HG03457 (cell line): ENCODE results near the gene PPP2R3C.
A peak's percentile ranks its signal among the peaks of the same experiment; 100 is the strongest.
"Not testable (repeated sequence)": the region's sequence is repeated elsewhere in the genome, so short reads cannot be mapped to it uniquely, and the experiment has no call there.

ENCODE experiments used
- ATAC-seq: cut with Tn5 transposase; IDR thresholded peaks from one replicate; pipeline ENCODE4 v1.9.1; 2021; ENCODE audit warnings: moderate number of reproducible peaks; ENCODE audit not compliant: unreplicated experiment

Gene PPP2R3C

GRCh38 chr14:35133542-35134328, 11.9 kb upstream of the PPP2R3C start:
- ATAC-seq, result no peak

GRCh38 chr14:35124127-35124526, 2.3 kb upstream of the PPP2R3C start:
- ATAC-seq, result no peak

GRCh38 chr14:35123388-35123703, 1.6 kb upstream of the PPP2R3C start:
- no peak for ATAC-seq

DNA sequence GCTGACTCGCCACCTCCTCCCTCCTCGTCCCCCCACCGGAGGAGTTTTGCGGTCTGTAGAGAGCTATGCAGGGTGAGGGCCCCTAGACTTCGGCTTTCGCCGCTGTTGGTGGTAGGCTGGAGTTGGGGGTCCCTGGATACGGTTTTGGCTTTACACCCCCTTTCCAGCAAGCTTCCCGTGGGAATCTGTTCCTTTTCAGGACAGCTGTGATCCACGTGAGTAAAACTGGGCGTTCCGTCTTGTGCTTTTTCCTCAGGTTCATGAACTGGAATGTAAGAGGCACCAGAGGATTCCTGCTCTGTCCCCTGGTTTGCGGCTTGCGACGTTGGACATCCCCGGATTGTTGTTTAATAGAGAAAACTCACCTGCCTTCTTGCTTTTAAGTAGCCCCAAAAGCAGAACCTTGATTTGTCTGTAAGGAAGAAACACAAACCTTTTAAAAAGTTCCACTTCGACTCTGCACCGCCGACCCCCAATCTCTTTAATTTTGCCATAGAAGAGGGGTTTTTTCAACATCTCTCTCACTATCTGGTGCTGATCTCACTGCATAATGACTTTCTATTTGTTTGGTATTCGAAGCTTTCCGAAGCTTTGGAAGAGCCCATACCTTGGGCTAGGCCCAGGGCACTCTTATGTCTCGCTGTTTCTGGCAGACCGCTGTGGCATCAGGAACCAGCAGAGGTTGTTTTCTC, 1.1 kb upstream of the PPP2R3C start:
- ATAC-seq, result peak; percentile 0

- ATAC-seq, result no peak
Measured at GRCh38 chr14:35121026-35121886, 534 bp downstream of the PPP2R3C start.

GRCh38 chr14:35117112-35117511, 4.7 kb downstream of the PPP2R3C start:
- ATAC-seq, result no peak

DNA sequence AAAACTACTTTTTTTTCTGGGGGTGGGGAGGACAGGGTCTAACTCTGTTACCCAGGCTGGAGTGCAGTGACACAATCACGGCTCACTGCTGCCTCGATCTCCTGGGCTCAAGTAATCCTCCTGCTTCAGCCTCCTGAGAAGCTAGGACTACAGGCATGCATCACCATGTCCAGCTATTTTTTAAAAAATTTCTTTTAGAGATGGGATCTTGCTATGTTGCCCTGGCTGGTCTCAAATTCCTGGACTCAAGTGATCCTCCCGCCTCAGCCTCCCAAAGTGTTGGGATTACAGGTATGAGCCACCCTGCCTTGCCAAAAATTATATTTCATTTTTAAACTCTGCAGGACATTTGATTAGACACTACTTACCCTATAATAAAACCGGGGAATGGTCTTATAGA, 5.5 kb downstream of the PPP2R3C start:
- ATAC-seq, result no peak

DNA sequence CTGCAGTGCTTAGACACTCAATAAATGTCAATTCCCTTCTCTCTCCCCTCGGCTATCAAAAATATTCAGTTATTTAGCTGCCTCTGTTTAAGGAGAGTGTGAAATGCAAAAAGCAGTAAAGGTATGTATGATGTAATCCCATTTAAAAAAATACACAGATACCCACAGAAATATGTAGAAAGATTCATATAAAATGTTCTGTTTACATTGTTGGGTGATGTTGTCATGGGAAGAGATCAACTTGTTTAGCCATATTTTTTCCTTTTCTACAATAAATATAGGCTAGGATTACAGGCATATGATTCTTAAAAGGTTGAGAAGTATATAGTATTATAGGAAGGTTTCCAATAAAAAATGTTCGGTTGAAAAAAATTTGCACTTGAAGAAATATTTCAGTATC, 7.8 kb downstream of the PPP2R3C start:
- ATAC-seq, result no peak

DNA sequence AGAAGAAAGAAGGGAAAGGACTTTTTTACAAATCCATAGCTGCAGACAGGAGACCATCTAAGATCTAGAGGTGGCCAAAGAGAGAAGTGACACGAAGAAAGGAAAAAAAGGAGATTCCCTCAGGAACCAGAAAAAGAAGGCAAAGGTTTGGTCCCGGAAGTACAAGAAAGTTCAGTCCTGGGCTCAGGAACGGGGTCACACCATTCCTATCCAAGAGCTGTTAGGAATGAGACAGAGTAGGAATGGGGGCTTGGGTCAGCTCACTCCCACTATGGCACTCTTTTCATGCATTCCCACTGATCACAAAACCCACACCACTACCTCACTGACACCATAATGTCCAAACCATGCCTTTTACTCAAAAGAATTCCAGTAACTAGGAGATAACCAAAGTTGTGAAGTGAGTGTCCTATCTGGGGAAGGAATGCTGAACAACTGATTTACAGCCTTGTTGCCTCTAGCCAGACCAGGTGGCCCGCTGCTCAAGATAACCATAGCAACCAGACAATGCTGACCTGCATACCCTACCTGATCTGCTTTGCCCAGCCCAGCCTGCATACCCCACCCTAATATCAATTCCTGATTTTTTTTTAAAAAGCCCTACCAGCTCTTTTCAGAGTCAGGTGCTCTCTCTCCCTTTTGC, 8.4 kb downstream of the PPP2R3C start:
- no peak for ATAC-seq

DNA sequence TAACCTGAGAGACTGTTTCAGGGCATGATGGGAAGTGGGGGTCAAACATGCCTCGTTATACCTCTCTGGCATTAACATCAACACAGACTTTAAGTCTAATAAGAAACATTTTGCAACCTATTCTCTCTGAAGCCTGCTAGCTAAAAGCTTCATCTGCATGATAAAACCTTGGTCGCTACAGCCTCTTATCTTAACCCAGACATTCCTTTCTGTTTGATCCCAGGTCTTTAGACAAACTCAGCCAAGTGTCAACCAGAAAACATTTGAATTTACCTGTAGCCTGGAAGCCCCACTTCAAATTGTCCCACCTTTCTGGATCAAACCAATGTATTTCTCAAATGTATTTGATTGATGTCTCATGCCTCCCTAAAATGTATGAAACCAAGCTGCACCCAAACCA, 9.1 kb downstream of the PPP2R3C start:
- no peak for ATAC-seq

- ATAC-seq, result no peak
Measured at GRCh38 chr14:35107866-35108265, 13.9 kb downstream of the PPP2R3C start.

DNA sequence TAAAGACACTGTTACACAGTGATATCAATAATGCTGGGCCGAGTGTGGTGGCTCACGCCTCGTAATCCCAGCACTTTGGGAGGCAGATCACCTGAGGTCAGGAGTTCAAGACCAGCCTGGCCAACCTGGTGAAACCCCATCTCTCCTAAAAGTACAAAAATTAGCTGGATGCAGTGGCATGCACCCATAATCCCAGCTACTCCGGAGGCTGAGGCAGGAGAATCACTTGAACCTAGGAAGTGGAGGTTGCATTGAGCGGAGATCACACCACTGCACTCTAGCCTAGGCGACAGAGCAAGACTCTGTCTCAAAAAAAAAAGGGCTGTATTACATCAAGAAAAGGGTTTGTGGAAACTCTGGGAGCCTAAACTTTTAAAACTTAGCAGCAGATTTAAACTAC, 27.1 kb downstream of the PPP2R3C start:
- ATAC-seq, result not testable (repeated sequence)

- ATAC-seq, result no peak
Measured at GRCh38 chr14:35088514-35088913, 33.3 kb downstream of the PPP2R3C start.

GRCh38 chr14:35085441-35085840, 36.3 kb downstream of the PPP2R3C start:
- ATAC-seq, result no peak

- ATAC-seq, result no peak
Measured at GRCh38 chr14:35083530-35084150, 38.1 kb downstream of the PPP2R3C start.

DNA sequence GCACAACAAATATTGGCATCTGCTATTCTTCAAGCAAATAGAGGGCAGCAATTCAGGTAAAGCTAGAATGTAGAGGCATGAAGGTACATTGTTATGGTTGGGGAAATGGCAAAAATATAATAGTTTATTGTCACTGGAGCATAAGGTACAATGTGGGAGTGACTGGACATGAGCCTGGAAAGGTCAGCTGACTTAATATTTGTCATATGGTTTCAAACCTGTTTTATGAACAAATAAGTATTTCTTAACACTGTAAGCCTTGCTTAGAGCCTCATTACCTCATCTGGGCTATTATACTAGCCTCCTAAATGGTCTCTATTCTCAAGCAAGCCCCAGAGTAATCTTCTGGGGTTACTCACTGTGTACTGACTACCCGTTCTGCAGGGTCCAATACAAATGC, 42.0 kb downstream of the PPP2R3C start:
- no peak for ATAC-seq

- ATAC-seq, result no peak
Measured at GRCh38 chr14:35078082-35078481, 43.7 kb downstream of the PPP2R3C start.

DNA sequence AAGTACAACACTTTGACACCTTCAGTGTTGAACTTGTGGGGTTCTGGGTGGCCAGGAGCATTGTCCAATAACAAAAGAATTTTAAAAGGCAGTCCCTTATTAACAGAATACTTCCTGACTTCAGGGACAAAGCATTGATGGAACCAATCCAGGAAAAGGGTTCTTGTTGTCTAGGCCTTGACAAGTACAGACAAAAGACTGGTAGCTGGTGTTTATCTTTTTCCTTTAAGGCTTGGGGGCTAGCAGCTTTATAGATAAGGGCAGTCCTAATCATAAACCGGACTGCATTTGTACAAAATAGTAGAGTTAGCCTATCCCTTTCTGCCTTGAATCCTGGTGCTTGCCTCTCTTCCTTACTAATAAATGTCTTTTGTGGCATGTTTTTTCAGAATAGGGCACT, 48.3 kb downstream of the PPP2R3C start:
- no peak for ATAC-seq

DNA sequence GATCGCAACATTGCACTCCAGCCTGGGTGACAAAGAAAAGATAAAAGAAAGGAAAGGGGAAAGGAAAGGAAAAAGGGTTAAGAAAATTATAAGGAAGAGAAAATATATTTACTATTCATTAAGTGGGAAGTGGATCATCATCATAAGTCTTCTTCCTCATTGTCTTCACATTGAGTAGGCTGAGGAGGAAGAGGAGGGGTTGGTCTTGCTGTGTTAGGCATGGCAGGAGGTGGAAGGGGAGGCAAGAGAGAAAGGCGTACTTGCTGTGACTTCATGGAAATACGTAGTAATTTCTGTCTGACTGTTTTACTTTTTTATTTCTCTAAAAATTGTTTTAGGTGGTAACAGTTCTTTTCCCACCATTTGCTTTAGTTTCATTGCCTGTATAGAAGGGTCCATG, 49.6 kb downstream of the PPP2R3C start:
- no peak for ATAC-seq

GRCh38 chr14:35068238-35069012, 53.4 kb downstream of the PPP2R3C start:
- no peak for ATAC-seq
